ENCODE data around the gene RPTOR. TPM values are rescaled to one million over a fixed set of nuclear protein-coding genes. Genes with fewer than 3 reads are reported as not detected.

The RPTOR gene
- total RNA-seq, 1 experiment from 2014 or later, result 25.1 TPM

DNA sequence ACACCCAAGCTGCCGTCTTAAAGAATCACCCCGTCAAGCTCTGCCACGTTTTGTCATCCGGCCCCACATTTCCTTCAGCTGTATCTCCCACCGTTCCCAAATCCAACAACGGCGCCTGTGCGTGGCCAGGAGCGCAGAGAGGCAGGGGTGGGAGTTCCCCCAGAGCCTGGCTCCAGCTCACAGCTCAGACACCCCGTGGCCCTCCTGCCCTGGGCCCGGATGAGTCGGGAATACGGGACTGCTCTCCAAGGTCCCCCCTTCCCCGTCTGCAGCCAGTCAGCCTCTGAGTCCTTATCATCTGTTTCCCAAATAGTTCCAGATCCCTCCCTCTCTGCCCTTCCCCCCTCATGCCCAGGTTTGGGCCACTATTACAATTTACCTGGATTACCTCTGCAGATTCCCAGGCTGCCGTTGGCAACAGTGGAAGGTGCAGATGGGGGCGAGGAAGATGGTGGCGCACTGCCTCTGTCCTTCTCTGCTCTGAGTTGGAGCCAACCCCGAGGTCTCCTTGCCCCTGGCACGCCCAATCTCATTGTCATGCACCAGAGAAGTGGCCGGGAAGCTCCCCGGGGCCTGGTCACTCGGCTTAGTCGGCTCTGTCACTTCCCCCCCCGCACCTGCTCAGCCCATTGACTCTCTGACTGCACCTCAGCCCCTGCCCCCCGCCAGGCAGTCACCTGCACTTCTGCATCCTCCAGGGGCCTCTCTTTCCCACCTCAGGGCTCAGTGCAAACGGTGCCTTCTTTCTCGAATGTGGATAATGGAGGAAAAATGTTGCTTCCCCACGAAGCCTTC, 18.3 kb upstream of the RPTOR start:
- H4K20me1 ChIP-seq (ENCODE audit: control insufficient read depth, insufficient read depth, insufficient read length), result no peaks in the 10 kb centered on the region
- H3K36me3 Mint-ChIP-seq (ENCODE audit: insufficient read depth in 1 of 3, low read depth in 3 of 3), result no peaks in the 10 kb centered on the region
- H3K56ac ChIP-seq (ENCODE audit: insufficient read length, low read depth, low read length), result no peak overlapping the region
- peak overlapping the region in 1 of 2 experiments; percentile 35; a peak in 3 of 5 replicates for H3K4me3 Mint-ChIP-seq
- no peaks in the 10 kb centered on the region for H3K27me3 ChIP-seq (ENCODE audit: insufficient read depth, low read length)
- no peak overlapping the region for H2AK5ac ChIP-seq (ENCODE audit: insufficient read length, low read length)
- no peak overlapping the region for H2AFZ ChIP-seq (ENCODE audit: low read length)
- WGBS (ENCODE audit: extremely low coverage, insufficient read length, low lambda C conversion rate), result no CpG with 5 or more reads among the region's 28 CpGs
- no peak overlapping the region for H4K5ac ChIP-seq (ENCODE audit: insufficient read length, low read depth, low read length)
- no peak overlapping the region for H3K4ac ChIP-seq (ENCODE audit: low read depth, low read length)
- no peak overlapping the region for H3K23ac ChIP-seq (ENCODE audit: insufficient read length, low read depth, low read length)
- no peaks in the 10 kb centered on the region for H3K9me3 ChIP-seq (ENCODE audit: control insufficient read depth, low read depth, low read length)
- peak overlapping the region; percentile 3 for H3K4me2 ChIP-seq (ENCODE audit: insufficient read depth, insufficient read length, low read length)
- H3K4me1 ChIP-seq (ENCODE audit: insufficient read depth, low read length), result peaks cover 3% of the 10 kb centered on the region; the same call in 1 of the 2 replicates
- no peaks in the 10 kb centered on the region for H3K23me2 ChIP-seq (ENCODE audit: insufficient read length, low read depth, low read length, poor library complexity, severe bottlenecking)
- H3K14ac ChIP-seq (ENCODE audit: insufficient read depth, low read length), result no peak overlapping the region; the same call in 1 of the 2 replicates
- no peak overlapping the region for H4K91ac ChIP-seq (ENCODE audit: insufficient read length, low read depth, low read length)
- peaks cover 17 to 27% of the 10 kb centered on the region in 2 experiments for H3K4me1 Mint-ChIP-seq
- peaks cover 68% of the 10 kb centered on the region for H3K27me3 Mint-ChIP-seq (ENCODE audit: low read depth)
- H2BK5ac ChIP-seq (ENCODE audit: insufficient read length, low read length), result no peak overlapping the region
- no peak overlapping the region for H3K18ac ChIP-seq (ENCODE audit: insufficient read length, low read depth, low read length)
- H2BK20ac ChIP-seq (ENCODE audit: low read depth, low read length, poor library complexity, severe bottlenecking), result no peak overlapping the region
- no peak overlapping the region for H2BK120ac ChIP-seq (ENCODE audit: low read depth, low read length, poor library complexity, severe bottlenecking)
- peaks cover 0 to 4% of the 10 kb centered on the region in 2 experiments; a peak in 1 of 5 replicates for H3K9me3 Mint-ChIP-seq
- TF ChIP-seq, protein P1, sequence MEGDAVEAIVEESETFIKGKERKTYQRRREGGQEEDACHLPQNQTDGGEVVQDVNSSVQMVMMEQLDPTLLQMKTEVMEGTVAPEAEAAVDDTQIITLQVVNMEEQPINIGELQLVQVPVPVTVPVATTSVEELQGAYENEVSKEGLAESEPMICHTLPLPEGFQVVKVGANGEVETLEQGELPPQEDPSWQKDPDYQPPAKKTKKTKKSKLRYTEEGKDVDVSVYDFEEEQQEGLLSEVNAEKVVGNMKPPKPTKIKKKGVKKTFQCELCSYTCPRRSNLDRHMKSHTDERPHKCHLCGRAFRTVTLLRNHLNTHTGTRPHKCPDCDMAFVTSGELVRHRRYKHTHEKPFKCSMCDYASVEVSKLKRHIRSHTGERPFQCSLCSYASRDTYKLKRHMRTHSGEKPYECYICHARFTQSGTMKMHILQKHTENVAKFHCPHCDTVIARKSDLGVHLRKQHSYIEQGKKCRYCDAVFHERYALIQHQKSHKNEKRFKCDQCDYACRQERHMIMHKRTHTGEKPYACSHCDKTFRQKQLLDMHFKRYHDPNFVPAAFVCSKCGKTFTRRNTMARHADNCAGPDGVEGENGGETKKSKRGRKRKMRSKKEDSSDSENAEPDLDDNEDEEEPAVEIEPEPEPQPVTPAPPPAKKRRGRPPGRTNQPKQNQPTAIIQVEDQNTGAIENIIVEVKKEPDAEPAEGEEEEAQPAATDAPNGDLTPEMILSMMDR (conservative IDR thresholded peaks at IDR 0.05), result no peak
- no peaks in the 10 kb centered on the region for H3K79me1 ChIP-seq (ENCODE audit: insufficient read depth, low read depth, low read length, poor library complexity, severe bottlenecking)
- no peak overlapping the region for H3T11ph ChIP-seq (ENCODE audit: low read length)
- no peak overlapping the region for H3K27ac ChIP-seq (ENCODE audit: insufficient read length, low read depth, low read length)
- no peak overlapping the region for H2BK12ac ChIP-seq (ENCODE audit: insufficient read length, low read depth, low read length)
- H3K79me2 ChIP-seq (ENCODE audit: insufficient read depth, low read length), result no peaks in the 10 kb centered on the region
- H2BK15ac ChIP-seq (ENCODE audit: low read depth, low read length), result no peak overlapping the region
- DNase-seq, result peak; percentile 83
- no peak overlapping the region for H4K8ac ChIP-seq (replicated peaks; ENCODE audit: insufficient read length, low read depth, low read length)
- H3K9ac ChIP-seq (ENCODE audit: extremely low read depth, insufficient read length, low read length), result no peak overlapping the region
- no peak overlapping the region; a peak in 2 of 7 replicates for H3K27ac Mint-ChIP-seq

Measured in H9 (cell line).